HG03565 (cell line): ENCODE results near the gene CENPVL2.
"Not testable (repeated sequence)": the region's sequence is repeated elsewhere in the genome, so short reads cannot be mapped to it uniquely, and the experiment has no call there.

ENCODE experiments used
- ATAC-seq: cut with Tn5 transposase; IDR thresholded peaks from one replicate; pipeline ENCODE4 v1.9.1; 2021; ENCODE audit warnings: mild to moderate bottlenecking, moderate library complexity; ENCODE audit not compliant: unreplicated experiment

CENPVL2 gene

DNA sequence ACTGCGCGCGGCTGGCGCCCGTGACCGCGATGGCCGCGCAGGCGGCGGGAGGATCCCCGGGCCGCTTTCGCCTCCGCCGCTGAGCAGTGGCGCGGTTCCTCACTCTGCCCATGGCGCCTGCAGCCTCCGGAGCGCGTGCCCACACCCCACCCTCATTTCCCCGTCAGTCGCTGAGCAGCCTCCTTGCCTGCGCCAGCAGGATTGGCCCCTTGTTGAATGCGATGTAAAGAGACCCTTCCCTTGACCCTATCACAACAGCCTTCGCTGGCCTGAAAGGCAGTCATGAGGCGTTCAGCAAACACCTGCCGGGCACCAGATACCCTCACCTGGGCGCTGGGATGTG lies at the start of gene CENPVL2:
CENPVL2 (minus strand) TSS at position 112 of the 343 bp plus-strand sequence; CDS start at position 112, 0 bp downstream.
- ATAC-seq: not testable (repeated sequence)

GRCh38 chrX:51728202-51728601 lies 45.6 kb upstream of the CENPVL2 start:
- ATAC-seq: no peak

- not testable (repeated sequence) for ATAC-seq
Measured at GRCh38 chrX:51712943-51713647, 30.5 kb upstream of the CENPVL2 start.

GRCh38 chrX:51710277-51711164 lies 27.9 kb upstream of the CENPVL2 start, which contains the start of gene CENPVL1:
TSS of gene CENPVL1 (plus strand) at chrX:51710512. CDS start at chrX:51710512, 0 bp downstream.
- ATAC-seq: not testable (repeated sequence)

GRCh38 chrX:51697397-51697796 lies 14.8 kb upstream of the CENPVL2 start:
- no peak for ATAC-seq

GRCh38 chrX:51694254-51694653 lies 11.6 kb upstream of the CENPVL2 start:
- no peak for ATAC-seq

- not testable (repeated sequence) for ATAC-seq
Measured at GRCh38 chrX:51681808-51682719, 567 bp downstream of the CENPVL2 start.

GRCh38 chrX:51679689-51680433 lies 2.8 kb downstream of the CENPVL2 start:
- not testable (repeated sequence) for ATAC-seq

DNA sequence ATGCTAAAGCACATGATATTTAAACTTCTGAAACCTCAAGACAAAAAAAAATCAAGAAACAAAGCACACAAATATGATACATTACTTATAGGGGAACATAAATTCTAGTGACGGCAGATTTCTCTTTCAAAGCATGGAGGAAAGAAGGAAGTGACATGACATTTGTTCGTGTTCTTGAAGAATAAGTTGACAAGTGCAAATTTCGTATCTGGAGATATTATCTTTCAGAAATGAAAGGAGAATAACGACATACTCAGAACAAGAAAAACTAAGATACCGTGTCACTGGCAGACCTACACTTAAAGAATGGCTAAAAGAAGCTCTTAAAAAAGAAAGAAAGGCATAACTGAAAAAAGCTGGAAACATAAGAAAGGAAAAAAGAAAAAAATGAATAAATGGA lies 16.6 kb downstream of the CENPVL2 start:
- no peak for ATAC-seq

DNA sequence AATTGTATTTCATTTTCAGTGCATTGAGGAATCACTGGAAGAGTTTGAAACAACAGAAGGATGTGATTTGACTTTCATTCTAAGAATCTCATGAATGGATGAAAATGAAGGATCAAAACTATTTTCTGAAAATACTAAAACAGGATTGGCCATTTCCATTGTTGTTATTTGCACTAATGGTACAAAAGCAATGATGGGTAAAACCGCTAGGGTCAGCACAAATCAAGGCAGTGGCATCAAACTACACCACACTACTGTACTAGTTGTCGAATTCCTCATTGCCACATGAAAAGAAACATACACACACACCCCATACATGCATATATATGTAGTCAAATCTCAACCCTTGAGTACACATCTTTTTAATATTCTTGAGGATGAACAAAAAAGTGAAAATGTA lies 39.3 kb downstream of the CENPVL2 start:
- ATAC-seq: no peak

DNA sequence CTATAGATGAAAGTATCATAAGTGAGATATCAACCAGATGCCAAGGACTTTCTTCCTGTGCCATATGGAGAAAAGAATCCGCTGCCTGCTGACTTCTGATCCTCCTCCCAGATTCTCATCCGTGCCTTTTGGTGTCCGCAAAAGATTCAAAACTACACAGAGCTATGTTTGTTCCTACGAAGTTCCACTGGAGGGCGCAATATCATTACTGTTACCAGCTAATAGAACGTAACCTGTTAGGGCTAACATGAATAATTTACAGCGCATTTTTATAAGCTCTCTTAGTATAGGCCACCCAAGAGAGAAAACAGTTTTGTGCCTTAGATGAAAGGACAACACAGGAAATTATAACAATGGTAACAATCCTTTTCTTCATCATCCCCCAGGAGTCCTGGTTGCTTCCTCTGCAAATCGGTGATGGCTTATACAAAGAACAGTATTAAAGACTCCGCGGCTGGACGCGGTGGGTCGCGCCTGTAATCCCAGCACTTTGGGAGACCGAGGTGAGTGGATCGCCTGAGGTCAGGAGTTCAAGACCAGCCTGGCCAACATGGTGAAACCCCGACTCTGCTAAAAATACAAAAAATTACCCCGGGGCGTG lies 41.1 kb downstream of the CENPVL2 start:
- ATAC-seq: no peak

DNA sequence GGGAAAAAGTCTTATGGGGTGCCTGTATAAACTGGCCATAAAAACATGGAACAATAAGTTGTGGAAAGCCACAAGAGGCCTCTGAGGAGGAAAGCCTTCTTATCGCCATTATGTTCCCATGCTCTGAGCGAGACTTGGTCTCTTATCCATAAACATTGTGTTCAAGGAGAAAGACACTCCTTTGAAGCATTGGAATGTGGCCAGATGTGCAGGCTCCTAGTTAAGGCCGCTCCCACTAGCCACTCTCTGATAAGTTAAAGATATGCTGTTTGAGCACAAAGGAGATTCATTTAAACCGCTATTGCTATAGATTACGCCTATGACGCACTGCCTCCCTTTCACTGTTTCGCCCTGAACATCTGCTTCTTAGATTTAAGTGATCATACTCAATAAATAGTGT lies 46.1 kb downstream of the CENPVL2 start:
- not testable (repeated sequence) for ATAC-seq
